Endothelial cell of umbilical vein (primary cell): ENCODE data around the gene TENT4B. TPM values are rescaled to one million over a fixed set of nuclear protein-coding genes. Genes with fewer than 3 reads are reported as not detected.
"Not testable (repeated sequence)": the region's sequence is repeated elsewhere in the genome, so short reads cannot be mapped to it uniquely, and the experiment has no call there.

ENCODE experiments used
- BruUV-seq: library from RNA; stranded (reverse); fragments of 400-500 nt; replicated peaks from 2 replicates; lab custom pipeline; 2021; lab: Mats Ljungman, UMichigan
- CTCF ChIA-PET: fragments of 300-600, 350-600 bp; sonication (Branson Sonifier 250); formaldehyde crosslinking; loops from one replicate; lab custom pipeline; 2021; ENCODE audit warnings: antibody characterized with exemption, inconsistent platforms; lab: Charles Lee
- POLR2A ChIA-PET: fragments of 300-600, 350-600 bp; sonication (Branson Sonifier 250); formaldehyde crosslinking; loops from one replicate; lab custom pipeline; 2021; ENCODE audit warnings: antibody characterized with exemption, inconsistent platforms; lab: Charles Lee
- DNase-seq: peaks from one replicate; pipeline ENCODE4 v3.0.0-alpha.2; 2011; ENCODE audit warnings: low read depth, low spot score
- FAIRE-seq: peaks from 2 replicates; lab custom pipeline; 2011; peaks lifted over from hg19 to GRCh38; lab: Jason Lieb, UNC
- H2AFZ ChIP-seq: 2 replicates; pipeline ENCODE4 v1.6.0; 2012; ENCODE audit warnings: low read depth, low read length, control low read depth, inconsistent platforms
- H3K27ac ChIP-seq: 2 replicates; pipeline ENCODE4 v1.5.1; 2011; ENCODE audit warnings: low read depth, mild to moderate bottlenecking, control low read depth, low read length, moderate library complexity; ENCODE audit not compliant: insufficient read depth
- H3K27me3 ChIP-seq, 2 experiments: 2 replicates each; pipeline versions ENCODE4 v1.6.0 to v1.6.1; 2011; ENCODE audit warnings: low read length in 2 of 2, mixed read lengths in 1 of 2; ENCODE audit not compliant: control insufficient read depth in 2 of 2, insufficient read depth in 2 of 2
- H3K36me3 ChIP-seq, 2 experiments: 2 replicates in 1 of 2; 3 replicates in 1 of 2; pipeline ENCODE4 v1.5.1; 2011; ENCODE audit warnings: low read length in 2 of 2, mild to moderate bottlenecking in 1 of 2, moderate library complexity in 1 of 2; ENCODE audit not compliant: control insufficient read depth in 2 of 2, insufficient read depth in 2 of 2; ENCODE audit errors: extremely low read depth in 1 of 2
- H3K4me1 ChIP-seq: 3 replicates; pipeline ENCODE4 v1.5.1; 2011; ENCODE audit warnings: mild to moderate bottlenecking, low read length; ENCODE audit not compliant: control insufficient read depth, insufficient read depth; ENCODE audit errors: extremely low read depth
- H3K4me2 ChIP-seq: 2 replicates; pipeline ENCODE4 v1.6.1; 2011; ENCODE audit warnings: low read length, control low read depth, mixed read lengths; ENCODE audit not compliant: insufficient read depth
- H3K4me3 ChIP-seq, 3 experiments: fragments of 200-600 bp in 1 of 3; sonication (generic), shearing (Covaris generic) in 1 of 3; replicated peaks in 1 of 3; 2 replicates each; pipeline ENCODE4 v1.5.1; 2011 to 2016; ENCODE audit warnings: control low read depth in 3 of 3, low read length in 3 of 3, mild to moderate bottlenecking in 2 of 3, inconsistent platforms in 1 of 3, low read depth in 1 of 3, moderate library complexity in 1 of 3; ENCODE audit not compliant: insufficient read depth in 1 of 3
- H3K79me2 ChIP-seq: 2 replicates; pipeline ENCODE4 v1.6.0; 2012; ENCODE audit warnings: low read length, inconsistent platforms; ENCODE audit not compliant: control insufficient read depth, insufficient read depth
- H3K9ac ChIP-seq: replicated peaks from 2 replicates; pipeline ENCODE3; 2011; ENCODE audit warnings: low read length, control low read depth; ENCODE audit not compliant: insufficient read depth; ENCODE audit errors: extremely low read depth
- H3K9me1 ChIP-seq: replicated peaks from 3 replicates; pipeline ENCODE4 v1.6.0; 2011; ENCODE audit warnings: mild to moderate bottlenecking, low read length; ENCODE audit not compliant: control insufficient read depth, insufficient read depth; ENCODE audit errors: extremely low read depth
- H3K9me3 ChIP-seq: replicated peaks from 2 replicates; pipeline ENCODE4 v1.5.1; 2012; ENCODE audit warnings: low read length, inconsistent platforms; ENCODE audit not compliant: control insufficient read depth, insufficient read depth
- H4K20me1 ChIP-seq: replicated peaks from 2 replicates; pipeline ENCODE3; 2011; ENCODE audit warnings: mild to moderate bottlenecking, low read length; ENCODE audit not compliant: control insufficient read depth, insufficient read depth; ENCODE audit errors: extremely low read depth
- EZH2 ChIP-seq: IDR thresholded peaks from 2 replicates; pipeline ENCODE4 v1.6.1; 2012; ENCODE audit warnings: borderline replicate concordance, low read depth, mild to moderate bottlenecking, moderate library complexity, low read length, inconsistent platforms; ENCODE audit not compliant: severe bottlenecking
- FOS ChIP-seq: IDR thresholded peaks from 2 replicates; pipeline ENCODE4 v1.6.1; 2011; ENCODE audit warnings: mild to moderate bottlenecking, low read length, moderate library complexity, borderline replicate concordance; ENCODE audit not compliant: insufficient read depth
- GATA2 ChIP-seq: IDR thresholded peaks from 2 replicates; pipeline ENCODE4 v1.7.0; 2011; ENCODE audit warnings: low read depth, mild to moderate bottlenecking, moderate library complexity, mixed read lengths, low read length; ENCODE audit not compliant: insufficient read length, insufficient read depth
- JUN ChIP-seq: IDR thresholded peaks from 2 replicates; pipeline ENCODE4 v1.6.1; 2011; ENCODE audit warnings: borderline replicate concordance, low read depth; ENCODE audit not compliant: insufficient read length, insufficient read depth
- MYC ChIP-seq: IDR thresholded peaks from one replicate; pipeline ENCODE4 v1.6.1; 2011; ENCODE audit warnings: mild to moderate bottlenecking, low read depth, low read length
- POLR2A ChIP-seq: IDR thresholded peaks from 2 replicates; pipeline ENCODE4 v1.6.1; 2012; ENCODE audit warnings: low read depth, mild to moderate bottlenecking, control low read depth, low read length
- POLR2AphosphoS5 ChIP-seq: IDR thresholded peaks from 2 replicates; pipeline ENCODE4 v1.6.1; 2012; ENCODE audit warnings: low read depth, mild to moderate bottlenecking, control low read depth, low read length, moderate library complexity; ENCODE audit not compliant: insufficient read depth
- dilution Hi-C: fragments of 300-500 bp; cut with MboI; formaldehyde crosslinking; loops from one replicate; pipeline ENCODE4 v1.15.0; 2019; ENCODE audit warnings: low sequenced_read_pairs; ENCODE audit not compliant: extremely low pct_ligation_motif_present
- intact Hi-C: fragments of 100-400 bp; cut with micrococcal nuclease; formaldehyde crosslinking; loops from one replicate; pipeline ENCODE4 v1.10.0; 2022
- polyA plus RNA-seq, 4 experiments: library from polyadenylated mRNA; depleted of rRNA in 3 of 4; stranded (reverse) in 3 of 4; unstranded in 1 of 4; fragments of >200 nt; gene quantifications; 2 replicates each; pipeline versions ENCODE4 v1.2.1 to v1.2.3, GENCODE V29; 2011 to 2012; ENCODE audit warnings: missing spikeins in 1 of 4
- total RNA-seq: library from RNA; stranded (reverse); gene quantifications from 2 replicates; pipeline ENCODE4 v1.2.3, GENCODE V29; 2021
- TF ChIP-seq, protein P1 (sequence below): IDR thresholded peaks from 2 replicates; pipeline ENCODE4 v1.6.1; 2011; ENCODE audit not compliant: insufficient read depth, insufficient read length
- TF ChIP-seq, protein P2 (sequence below), 2 donors: IDR thresholded peaks; 1 replicate in 1 of 2; 2 replicates in 1 of 2; pipeline ENCODE4 v1.5.1; 2011; ENCODE audit warnings: low read length in 2 of 2, mild to moderate bottlenecking in 2 of 2, moderate library complexity in 2 of 2, control low read depth in 1 of 2, inconsistent platforms in 1 of 2, low read depth in 1 of 2; ENCODE audit not compliant: insufficient read depth in 1 of 2; ENCODE audit errors: extremely low read depth in 1 of 2

Gene TENT4B
- total and polyA plus RNA-seq, 2 donors (not counting 3 experiments of a cell fraction or from before 2014, with no cell fraction given) = 4.2 to 13.1 TPM

DNA sequence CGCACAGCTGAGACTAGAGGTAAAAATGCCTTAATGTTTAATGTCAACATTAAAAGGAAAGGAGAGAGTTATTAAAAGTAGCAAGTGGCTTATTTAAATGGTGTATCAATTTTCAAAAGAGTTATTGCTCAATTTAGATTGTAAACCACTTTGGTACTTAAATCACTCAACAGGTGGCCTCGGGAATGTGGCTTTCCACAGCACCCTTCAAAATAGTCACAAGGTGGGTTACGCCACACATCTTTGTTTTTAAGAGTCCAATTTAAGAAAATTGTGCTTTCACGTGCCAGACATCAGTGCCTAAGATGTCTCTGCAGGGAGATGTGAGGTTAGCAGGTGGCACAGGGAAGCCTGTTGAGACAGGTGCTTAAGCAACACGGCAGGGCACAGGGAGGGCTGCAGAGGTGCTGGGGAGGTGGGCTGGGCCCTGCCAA is 85.8 kb downstream of the TENT4B start:
- H2AFZ ChIP-seq = no peak overlapping the region
- intact Hi-C loops = no loop called here

DNA sequence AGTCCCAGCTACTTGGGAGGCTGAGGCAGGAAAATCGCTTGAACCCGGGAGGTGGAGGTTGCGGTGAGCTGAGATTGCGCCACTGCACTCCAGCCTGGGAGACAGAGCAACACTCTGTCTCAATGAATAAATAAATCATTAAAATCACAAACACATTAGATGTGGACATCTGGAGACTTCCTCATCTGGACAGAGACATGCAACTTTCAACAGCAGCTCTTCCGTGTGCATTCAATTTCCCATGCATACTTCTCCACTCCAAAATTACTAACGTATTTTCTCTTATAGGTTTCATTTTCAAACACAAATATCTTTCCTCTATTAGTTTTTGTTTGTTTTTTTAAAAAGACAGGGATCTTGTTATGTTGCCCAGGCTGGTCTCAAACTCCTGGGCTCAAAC is 89.9 kb downstream of the TENT4B start:
- CTCF ChIA-PET = interaction anchor here (0.9 to 3.1 kb wide), 5 partner anchors 29 to 422 kb away, joined by 3 to 11 read pairs (median 4); partner anchors contain the start of gene BRD7
- H3K9me1 ChIP-seq, intact Hi-C loops, H3K36me3 ChIP-seq, H2AFZ ChIP-seq, POLR2A ChIA-PET, BruUV-seq, dilution Hi-C loops, H3K9me3 ChIP-seq, H3K27me3 ChIP-seq, H3K4me1 ChIP-seq, H3K4me2 ChIP-seq, DNase-seq, H3K79me2 ChIP-seq, FAIRE-seq, H3K9ac ChIP-seq, H3K4me3 ChIP-seq, H3K27ac ChIP-seq, H4K20me1 ChIP-seq: not testable (repeated sequence)

More for the DNA sequence above, 85.8 kb downstream of the TENT4B start:
- Histone ChIP-seq H3K79me2 (no peaks in the 10 kb centered on the region), H3K4me3 (no peak overlapping the region), H4K20me1 (no peaks in the 10 kb centered on the region), H3K27me3 (peaks cover 3 to 4% of the 10 kb centered on the region in 2 experiments), H3K9me1 (no peaks in the 10 kb centered on the region), H3K9ac (no peak overlapping the region), H3K4me1 (no peaks in the 10 kb centered on the region), H3K27ac (no peak overlapping the region), H3K36me3 (no peaks in the 10 kb centered on the region), H3K9me3 (no peaks in the 10 kb centered on the region), H3K4me2 (no peak overlapping the region)
- no TSS peak for BruUV-seq
- DNase-seq (no peak), FAIRE-seq (no peak)
- TF ChIP-seq POLR2A (no peak), POLR2AphosphoS5 (no peak), EZH2 (no peak), JUN (no peak), FOS (no peak), GATA2 (no peak), MYC (no peak)
- TF ChIP-seq, protein P1, sequence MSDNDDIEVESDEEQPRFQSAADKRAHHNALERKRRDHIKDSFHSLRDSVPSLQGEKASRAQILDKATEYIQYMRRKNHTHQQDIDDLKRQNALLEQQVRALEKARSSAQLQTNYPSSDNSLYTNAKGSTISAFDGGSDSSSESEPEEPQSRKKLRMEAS = no peak
- TF ChIP-seq, protein P2, sequence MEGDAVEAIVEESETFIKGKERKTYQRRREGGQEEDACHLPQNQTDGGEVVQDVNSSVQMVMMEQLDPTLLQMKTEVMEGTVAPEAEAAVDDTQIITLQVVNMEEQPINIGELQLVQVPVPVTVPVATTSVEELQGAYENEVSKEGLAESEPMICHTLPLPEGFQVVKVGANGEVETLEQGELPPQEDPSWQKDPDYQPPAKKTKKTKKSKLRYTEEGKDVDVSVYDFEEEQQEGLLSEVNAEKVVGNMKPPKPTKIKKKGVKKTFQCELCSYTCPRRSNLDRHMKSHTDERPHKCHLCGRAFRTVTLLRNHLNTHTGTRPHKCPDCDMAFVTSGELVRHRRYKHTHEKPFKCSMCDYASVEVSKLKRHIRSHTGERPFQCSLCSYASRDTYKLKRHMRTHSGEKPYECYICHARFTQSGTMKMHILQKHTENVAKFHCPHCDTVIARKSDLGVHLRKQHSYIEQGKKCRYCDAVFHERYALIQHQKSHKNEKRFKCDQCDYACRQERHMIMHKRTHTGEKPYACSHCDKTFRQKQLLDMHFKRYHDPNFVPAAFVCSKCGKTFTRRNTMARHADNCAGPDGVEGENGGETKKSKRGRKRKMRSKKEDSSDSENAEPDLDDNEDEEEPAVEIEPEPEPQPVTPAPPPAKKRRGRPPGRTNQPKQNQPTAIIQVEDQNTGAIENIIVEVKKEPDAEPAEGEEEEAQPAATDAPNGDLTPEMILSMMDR (IDR thresholded peaks at IDR 0.05; ENCODE audit: extremely low read depth in 1 of 2, insufficient read depth in 1 of 2, low read depth in 1 of 2, low read length in 2 of 2) = no peak
- dilution Hi-C loops = no loop called here
- POLR2A ChIA-PET = no interaction called here
- CTCF ChIA-PET = interaction anchor here (1.3 kb wide), 1 partner anchor 12 kb away, joined by 3 read pairs; no protein-coding TSS in a partner anchor
